Activated CD4-positive, alpha-beta memory T cell treated with anti-CD3 and anti-CD28 coated beads, Interleukin-2, amount 10 ng/mL, durations not matched to agents 7 days and 5 days (primary cell): ENCODE data around the gene PPIL1. TPM values are rescaled to one million over a fixed set of nuclear protein-coding genes. Genes with fewer than 3 reads are reported as not detected.

Experiments
- CTCF ChIA-PET: fragments of 350-600 bp; sonication (Branson Sonifier 250); formaldehyde crosslinking; loops from one replicate; lab custom pipeline; 2021; ENCODE audit warnings: antibody characterized with exemption, inconsistent platforms; lab: Charles Lee
- POLR2A ChIA-PET: fragments of 350-600 bp; sonication (Branson Sonifier 250); formaldehyde crosslinking; loops from one replicate; lab custom pipeline; 2021; ENCODE audit warnings: antibody characterized with exemption; lab: Charles Lee
- DNase-seq: peaks from one replicate; pipeline ENCODE4 v3.0.0-alpha.2; 2020
- H3K27ac Mint-ChIP-seq: one replicate; pipeline ENCODE4 v1.8.0; 2021; ENCODE audit warnings: mild to moderate bottlenecking, mixed read lengths
- H3K27me3 Mint-ChIP-seq: one replicate; pipeline ENCODE4 v1.8.0; 2021; ENCODE audit warnings: mixed read lengths
- H3K36me3 Mint-ChIP-seq: one replicate; pipeline ENCODE4 v1.8.0; 2021; ENCODE audit warnings: low read depth, mixed read lengths
- H3K4me1 Mint-ChIP-seq: one replicate; pipeline ENCODE4 v1.8.0; 2021; ENCODE audit warnings: mixed read lengths
- H3K4me3 Mint-ChIP-seq: one replicate; pipeline ENCODE4 v1.8.0; 2021; ENCODE audit warnings: mild to moderate bottlenecking, mixed read lengths
- H3K9me3 Mint-ChIP-seq: one replicate; pipeline ENCODE4 v1.8.0; 2021; ENCODE audit warnings: mixed read lengths
- total RNA-seq, 2 experiments: library from RNA; stranded (reverse); gene quantifications; one replicate each; pipeline ENCODE4 v1.2.3, GENCODE V29; 2021

PPIL1 gene
- total RNA-seq, 2 experiments from 2014 or later, result 22.8 to 24.3 TPM

DNA sequence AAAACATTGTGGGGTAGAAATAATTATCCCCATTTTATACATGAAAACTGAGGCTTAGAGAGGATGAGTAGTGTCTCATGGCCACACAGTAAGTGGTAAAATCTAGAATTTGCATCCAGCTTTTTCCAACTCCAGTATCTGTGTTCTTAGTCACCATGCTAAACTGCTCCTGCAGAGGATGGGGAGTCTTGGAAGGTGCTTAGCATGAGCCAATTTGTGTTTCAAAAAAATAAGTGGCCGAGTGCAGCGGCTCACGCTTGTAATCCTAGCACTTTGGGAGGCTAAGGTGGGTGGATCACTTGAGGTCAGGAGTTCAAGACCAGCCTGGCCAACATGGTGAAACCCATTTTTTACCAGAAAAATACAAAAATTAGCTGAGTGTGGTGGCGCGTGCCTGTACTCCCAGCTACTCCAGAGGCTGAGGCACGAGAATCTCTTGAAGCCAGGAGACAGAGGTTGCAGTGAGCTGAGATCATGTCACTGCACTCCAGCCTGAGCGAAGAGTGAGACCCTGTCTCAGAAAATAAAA lies 13.6 kb upstream of the PPIL1 start:
- no peak for DNase-seq
- CTCF ChIA-PET, result interaction anchor here (0.9 to 5.0 kb wide), 3 partner anchors 8 to 130 kb away, joined by 3 to 89 read pairs (median 4); partner anchors contain the start of gene PPIL1
- H3K27ac Mint-ChIP-seq, result no peak overlapping the region
- no peaks in the 10 kb centered on the region for H3K9me3 Mint-ChIP-seq
- H3K4me1 Mint-ChIP-seq, result peaks cover 36% of the 10 kb centered on the region
- H3K4me3 Mint-ChIP-seq, result no peak overlapping the region
- H3K27me3 Mint-ChIP-seq, result no peaks in the 10 kb centered on the region
- H3K36me3 Mint-ChIP-seq, result peaks cover 37% of the 10 kb centered on the region
- POLR2A ChIA-PET, result interaction anchor here (2.0 to 6.2 kb wide), 3 partner anchors 13 to 98 kb away, joined by 6 to 48 read pairs (median 11); partner anchors contain the start of genes MTCH1 and PPIL1

DNA sequence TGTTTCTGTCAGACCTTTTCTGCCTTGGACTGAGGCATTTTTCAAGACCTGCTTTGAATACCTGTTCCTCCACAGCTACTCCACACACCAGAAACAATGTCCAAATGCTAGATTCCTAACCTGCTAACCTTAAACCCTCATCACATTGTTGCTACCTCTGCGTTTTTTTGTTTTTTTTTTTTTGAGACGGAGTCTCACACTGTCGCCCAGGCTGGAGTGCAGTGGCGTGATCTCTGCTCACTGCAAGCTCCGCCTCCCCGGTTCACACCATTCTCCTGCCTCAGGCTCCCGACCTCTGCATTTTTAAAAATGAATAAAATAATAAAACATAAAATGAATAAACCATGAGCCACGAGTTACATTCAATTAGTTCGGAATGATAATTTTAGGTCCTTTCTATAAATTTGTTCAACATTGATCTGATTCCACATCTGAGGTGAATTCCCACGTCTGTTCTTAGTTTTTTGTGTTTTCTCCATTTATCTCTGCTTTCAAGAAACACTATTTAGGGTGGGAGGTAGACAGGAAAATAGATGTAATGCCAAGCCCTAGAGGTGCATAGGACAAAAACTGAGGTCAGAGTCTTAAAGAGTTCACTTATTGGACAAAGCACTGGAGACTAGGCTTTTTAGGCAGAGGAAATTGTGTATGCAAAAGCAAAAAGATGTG lies 12.5 kb upstream of the PPIL1 start:
- ChIA-PET CTCF (interaction anchor here (0.6 to 5.7 kb wide), 3 partner anchors 13 to 132 kb away, joined by 3 to 127 read pairs (median 89); partner anchors contain the start of gene PPIL1), POLR2A (interaction anchor here (1.0 to 6.2 kb wide), 3 partner anchors 12 to 91 kb away, joined by 3 to 48 read pairs (median 14); partner anchors contain the start of gene PPIL1)
- Mint-ChIP-seq H3K4me3 (peak overlapping the region; percentile 89), H3K4me1 (peaks cover 36% of the 10 kb centered on the region), H3K27me3 (no peaks in the 10 kb centered on the region), H3K36me3 (peaks cover 32% of the 10 kb centered on the region), H3K9me3 (no peaks in the 10 kb centered on the region), H3K27ac (peak overlapping the region; percentile 74)
- no peak for DNase-seq

DNA sequence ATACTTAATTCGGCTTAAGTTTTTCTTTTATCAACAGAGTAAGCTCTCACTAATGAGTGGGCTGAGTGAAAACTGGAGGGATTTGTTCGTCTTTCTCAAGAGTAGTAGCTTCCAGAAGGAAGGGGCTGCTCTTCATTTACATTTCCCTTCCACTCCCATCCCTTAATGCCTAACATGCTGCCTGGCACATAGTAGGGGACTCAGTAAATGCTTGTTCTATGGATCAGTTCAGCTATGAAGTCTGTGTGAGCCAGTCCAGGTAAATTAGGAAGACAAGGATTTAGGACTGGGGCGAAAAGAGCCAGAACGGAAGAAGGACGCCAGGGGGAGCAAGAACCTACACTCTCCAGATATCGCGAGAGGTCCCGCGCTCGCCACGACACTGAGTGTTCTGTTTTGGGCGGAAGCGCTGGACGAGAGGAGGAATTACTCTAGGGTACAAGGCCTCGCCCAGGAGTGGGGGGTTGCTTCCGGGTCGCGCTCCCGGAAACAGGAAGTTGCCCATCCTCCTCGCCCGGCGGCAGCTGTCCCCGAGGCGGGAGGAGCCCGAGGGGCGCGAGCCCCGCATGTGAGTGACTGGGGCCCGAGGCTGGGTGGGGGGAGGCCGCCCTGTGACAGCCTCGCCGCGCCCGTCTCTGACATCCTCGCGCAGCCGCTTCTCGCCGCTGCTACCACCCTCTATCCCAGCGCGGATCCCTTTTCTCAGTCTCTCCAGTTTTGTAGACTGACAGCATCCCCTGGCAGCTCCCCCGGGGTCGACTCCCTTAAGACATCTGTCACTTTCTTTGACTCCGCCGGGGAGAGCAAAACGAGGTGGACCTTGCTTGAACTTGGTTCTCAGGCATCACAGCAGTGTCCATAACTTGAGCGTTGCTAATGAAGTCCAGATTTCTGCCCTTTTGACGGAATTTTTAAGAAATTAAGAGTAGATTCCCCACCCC lies 11.1 kb upstream of the PPIL1 start, which contains the start of gene C6orf89:
C6orf89 (plus strand) TSS at position 492 of the 941 bp plus-strand sequence. CDS start 13,493 bp downstream, outside the sequence.
- CTCF ChIA-PET, result interaction anchor here (0.6 to 5.7 kb wide), 36 partner anchors 9 to 472 kb away, joined by 3 to 127 read pairs (median 4); partner anchors contain the start of genes MTCH1, PI16, PPIL1 and TBC1D22B
- H3K9me3 Mint-ChIP-seq, result no peaks in the 10 kb centered on the region
- peaks cover 36% of the 10 kb centered on the region for H3K4me1 Mint-ChIP-seq
- no peaks in the 10 kb centered on the region for H3K27me3 Mint-ChIP-seq
- peak within 1 kb of the TSS; percentile 76 for H3K27ac Mint-ChIP-seq
- H3K4me3 Mint-ChIP-seq, result peak within 1 kb of the TSS; percentile 89
- POLR2A ChIA-PET, result interaction anchor here (1.0 to 6.2 kb wide), 18 partner anchors 9 to 548 kb away, joined by 3 to 48 read pairs (median 4); partner anchors contain the start of genes CMTR1, MTCH1, PPIL1 and TBC1D22B
- peaks cover 21% of the 10 kb centered on the region for H3K36me3 Mint-ChIP-seq
- DNase-seq, result peak; percentile 98

DNA sequence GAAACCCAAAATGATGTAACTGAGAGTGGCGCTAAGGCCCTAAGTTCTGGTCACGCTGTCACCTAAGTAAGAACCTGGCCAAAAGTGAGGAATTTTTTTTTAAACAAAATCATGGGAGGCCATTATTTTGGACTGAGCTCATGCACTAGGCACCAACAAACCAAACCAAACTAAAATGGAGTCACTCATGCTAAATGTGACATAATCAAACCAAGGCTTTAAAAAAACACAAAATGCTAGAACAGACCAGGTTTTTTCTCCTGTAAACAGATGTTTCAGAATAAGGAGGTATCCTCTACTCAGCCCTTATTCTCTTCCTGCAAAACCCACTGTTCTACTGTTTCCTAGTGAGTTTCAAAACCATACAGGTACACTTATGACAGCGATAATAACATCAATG lies 10.0 kb upstream of the PPIL1 start:
- no peak for DNase-seq
- H3K27ac Mint-ChIP-seq, result no peak overlapping the region
- peaks cover 17% of the 10 kb centered on the region for H3K36me3 Mint-ChIP-seq
- H3K4me1 Mint-ChIP-seq, result peaks cover 34% of the 10 kb centered on the region
- POLR2A ChIA-PET, result interaction anchor here (2.5 to 6.2 kb wide), 5 partner anchors 10 to 133 kb away, joined by 6 to 48 read pairs (median 14); partner anchors contain the start of genes MTCH1 and PPIL1
- no peak overlapping the region for H3K4me3 Mint-ChIP-seq
- CTCF ChIA-PET, result interaction anchor here (1.1 to 5.7 kb wide), 18 partner anchors 11 to 325 kb away, joined by 3 to 127 read pairs (median 6); partner anchors contain the start of genes MTCH1 and PPIL1
- H3K9me3 Mint-ChIP-seq, result no peaks in the 10 kb centered on the region
- H3K27me3 Mint-ChIP-seq, result no peaks in the 10 kb centered on the region

DNA sequence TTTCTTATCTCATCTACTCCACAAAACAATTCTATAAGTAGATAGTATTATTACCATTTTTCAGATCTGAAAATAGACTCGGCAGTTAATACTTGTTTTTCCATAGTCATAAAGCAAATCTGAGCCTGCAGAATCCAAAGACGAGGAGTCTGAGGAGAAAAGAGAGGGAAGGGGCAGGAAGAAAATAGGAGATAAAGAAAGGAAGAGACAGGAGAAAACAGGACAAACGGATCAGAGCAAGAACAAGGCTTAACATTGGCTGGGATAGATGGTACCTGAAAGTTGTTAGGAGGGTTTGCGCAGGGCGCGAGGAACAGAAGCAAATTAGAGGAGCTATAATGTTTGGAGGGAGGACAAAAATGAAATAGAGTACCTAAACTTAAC lies 639 bp upstream of the PPIL1 start:
- H3K27ac Mint-ChIP-seq, result peak overlapping the region; percentile 95
- DNase-seq, result no peak
- no peaks in the 10 kb centered on the region for H3K9me3 Mint-ChIP-seq
- H3K4me3 Mint-ChIP-seq, result peak overlapping the region; percentile 92
- H3K36me3 Mint-ChIP-seq, result peaks cover 23% of the 10 kb centered on the region
- H3K4me1 Mint-ChIP-seq, result peaks cover 52% of the 10 kb centered on the region
- POLR2A ChIA-PET, result interaction anchor here (0.6 to 3.6 kb wide), 26 partner anchors 9 to 558 kb away, joined by 3 to 48 read pairs (median 4); partner anchors contain the start of genes C6orf89, FGD2, MTCH1 and TBC1D22B
- no peaks in the 10 kb centered on the region for H3K27me3 Mint-ChIP-seq
- CTCF ChIA-PET, result interaction anchor here (0.7 to 6.1 kb wide), 12 partner anchors 9 to 143 kb away, joined by 3 to 89 read pairs (median 6); partner anchors contain the start of gene C6orf89

DNA sequence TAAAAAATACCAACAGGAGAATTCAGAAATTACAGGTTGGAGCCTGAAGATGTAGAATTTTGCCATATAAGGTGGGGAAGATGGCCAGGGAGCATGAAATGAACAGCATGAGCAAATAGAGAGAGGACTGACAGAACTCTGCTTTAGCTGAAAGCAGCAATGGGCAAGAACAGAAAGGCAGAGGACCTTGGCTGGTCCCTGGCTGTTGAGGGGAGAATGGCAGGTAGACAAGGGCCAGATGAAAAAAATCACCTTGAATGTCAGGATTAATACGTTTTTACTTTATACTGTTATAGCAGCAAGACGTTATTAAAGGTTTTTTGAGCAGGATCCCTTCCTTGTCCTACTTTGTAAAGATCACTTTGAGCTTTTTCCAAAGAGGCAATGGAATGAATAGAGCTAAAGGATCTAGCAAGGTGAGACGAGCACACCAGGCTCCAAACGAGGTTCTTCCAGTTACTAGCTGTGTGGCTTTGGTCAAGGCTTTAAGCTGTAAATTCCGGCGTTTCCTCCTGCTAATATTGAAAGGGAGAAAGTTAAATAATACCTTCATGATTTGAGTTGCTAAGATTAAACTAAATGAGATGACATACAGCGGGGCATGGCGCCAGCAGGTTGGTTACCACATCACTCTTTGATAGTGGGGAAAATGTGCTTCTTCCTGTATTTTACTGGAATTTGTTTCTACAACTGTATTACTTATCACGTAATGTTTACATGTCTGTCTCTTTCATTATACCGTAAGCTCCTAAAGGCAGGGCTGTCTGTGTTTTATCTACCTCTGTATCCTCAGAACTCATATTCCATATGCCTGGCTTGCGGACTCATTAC lies 776 bp downstream of the PPIL1 start:
- no peaks in the 10 kb centered on the region for H3K9me3 Mint-ChIP-seq
- H3K27me3 Mint-ChIP-seq, result no peaks in the 10 kb centered on the region
- H3K36me3 Mint-ChIP-seq, result peaks cover 32% of the 10 kb centered on the region
- peak overlapping the region; percentile 92 for H3K4me3 Mint-ChIP-seq
- CTCF ChIA-PET, result interaction anchor here (0.9 to 6.1 kb wide), 15 partner anchors 10 to 259 kb away, joined by 4 to 89 read pairs (median 7); partner anchors contain the start of gene C6orf89
- POLR2A ChIA-PET, result interaction anchor here (0.6 to 3.6 kb wide), 19 partner anchors 8 to 629 kb away, joined by 3 to 48 read pairs (median 6); partner anchors contain the start of genes C6orf89, MTCH1, PI16 and TBC1D22B
- peak overlapping the region; percentile 95 for H3K27ac Mint-ChIP-seq
- H3K4me1 Mint-ChIP-seq, result peaks cover 62% of the 10 kb centered on the region
- DNase-seq, result no peak

DNA sequence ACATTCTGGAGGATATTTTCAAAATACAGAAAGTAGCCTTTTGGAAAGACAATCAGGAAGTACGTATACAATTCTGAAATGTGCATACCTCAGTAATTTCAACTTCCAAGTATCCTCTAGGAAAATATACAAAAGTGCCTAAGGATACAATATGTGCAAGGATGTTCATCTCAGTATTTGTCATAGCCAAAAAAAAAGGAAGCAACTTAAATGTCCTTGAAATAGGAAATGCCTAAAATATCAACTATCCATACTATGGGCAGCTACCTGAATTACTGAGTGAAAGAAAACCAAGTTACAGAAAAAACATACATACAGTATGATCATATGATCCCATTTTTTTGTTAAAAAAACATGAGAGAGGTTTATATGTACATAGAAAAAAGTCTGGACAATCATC lies 1.5 kb downstream of the PPIL1 start:
- peaks cover 66% of the 10 kb centered on the region for H3K4me1 Mint-ChIP-seq
- no peaks in the 10 kb centered on the region for H3K9me3 Mint-ChIP-seq
- peaks cover 38% of the 10 kb centered on the region for H3K36me3 Mint-ChIP-seq
- DNase-seq, result no peak
- H3K4me3 Mint-ChIP-seq, result peak overlapping the region; percentile 92
- peak overlapping the region; percentile 95 for H3K27ac Mint-ChIP-seq
- no peaks in the 10 kb centered on the region for H3K27me3 Mint-ChIP-seq
- POLR2A ChIA-PET, result interaction anchor here (0.6 to 3.6 kb wide), 13 partner anchors 9 to 630 kb away, joined by 3 to 48 read pairs (median 4); partner anchors contain the start of genes C6orf89 and CDKN1A
- CTCF ChIA-PET, result interaction anchor here (1.1 to 6.1 kb wide), 10 partner anchors 9 to 258 kb away, joined by 4 to 89 read pairs (median 12); partner anchors contain the start of gene C6orf89

DNA sequence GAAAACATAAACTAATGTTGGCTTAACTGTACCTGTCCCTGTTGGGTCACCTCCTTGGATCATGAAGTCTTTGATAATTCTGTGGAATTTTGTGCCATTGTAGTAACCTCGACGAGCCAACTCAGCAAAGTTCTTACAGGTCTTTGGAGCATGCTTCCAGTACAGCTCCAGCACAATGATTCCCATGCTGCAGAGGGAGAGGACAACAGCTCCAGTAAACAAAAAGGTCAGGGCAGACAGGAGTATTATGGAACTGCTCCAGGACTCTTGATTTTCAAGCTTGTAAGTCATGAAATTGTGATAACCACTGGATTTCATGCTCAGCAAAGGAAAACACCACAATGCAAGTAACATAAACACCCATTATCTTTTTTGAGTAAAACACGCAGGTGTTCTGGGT lies 2.9 kb downstream of the PPIL1 start:
- H3K27me3 Mint-ChIP-seq, result no peaks in the 10 kb centered on the region
- ChIA-PET POLR2A (interaction anchor here (0.7 kb wide), 1 partner anchor 18 kb away, joined by 3 read pairs; no protein-coding TSS in a partner anchor), CTCF (interaction anchor here (0.9 to 6.1 kb wide), 5 partner anchors 14 to 146 kb away, joined by 3 to 89 read pairs (median 22); partner anchors contain the start of gene C6orf89)
- no peak overlapping the region for H3K4me3 Mint-ChIP-seq
- H3K4me1 Mint-ChIP-seq, result peaks cover 77% of the 10 kb centered on the region
- no peak overlapping the region for H3K27ac Mint-ChIP-seq
- DNase-seq, result no peak
- peaks cover 51% of the 10 kb centered on the region for H3K36me3 Mint-ChIP-seq
- H3K9me3 Mint-ChIP-seq, result no peaks in the 10 kb centered on the region

DNA sequence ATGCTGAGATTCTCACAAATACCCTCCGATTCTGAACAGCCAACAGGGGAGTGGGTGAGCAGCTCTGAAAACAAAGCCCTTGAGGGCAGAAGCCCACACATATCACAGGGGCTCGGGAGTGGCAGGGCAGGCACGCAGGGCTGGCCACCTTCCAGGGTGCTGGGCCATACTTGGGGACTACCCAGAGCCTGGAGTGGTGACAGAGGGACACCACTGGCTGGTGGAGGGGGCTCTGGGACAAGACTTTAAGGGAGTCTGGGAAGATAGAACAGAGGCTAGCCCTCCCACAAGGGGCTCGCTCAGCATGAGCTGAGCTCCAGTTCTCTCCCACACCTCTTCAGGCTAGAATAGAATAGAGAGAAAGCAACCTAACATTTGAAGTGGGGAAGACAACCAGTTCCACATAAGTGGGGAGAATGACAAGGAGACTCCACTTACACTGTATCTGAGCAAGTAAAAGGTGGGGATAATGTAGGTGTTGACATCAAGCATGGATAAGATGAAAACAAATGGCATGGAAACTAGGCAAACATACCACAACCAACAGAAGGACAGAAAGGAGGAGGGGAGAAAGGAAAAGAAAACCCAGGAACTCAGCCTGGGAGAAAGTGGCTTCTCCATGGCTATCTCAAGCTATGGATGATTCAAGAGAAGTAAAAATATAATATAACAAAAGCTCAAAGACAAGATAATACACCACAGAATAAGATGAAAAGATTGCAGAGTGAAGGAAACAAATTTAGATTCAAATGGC lies 7.0 kb downstream of the PPIL1 start:
- POLR2A ChIA-PET, result no interaction called here
- Mint-ChIP-seq H3K4me3 (no peak overlapping the region), H3K27ac (no peak overlapping the region)

DNA sequence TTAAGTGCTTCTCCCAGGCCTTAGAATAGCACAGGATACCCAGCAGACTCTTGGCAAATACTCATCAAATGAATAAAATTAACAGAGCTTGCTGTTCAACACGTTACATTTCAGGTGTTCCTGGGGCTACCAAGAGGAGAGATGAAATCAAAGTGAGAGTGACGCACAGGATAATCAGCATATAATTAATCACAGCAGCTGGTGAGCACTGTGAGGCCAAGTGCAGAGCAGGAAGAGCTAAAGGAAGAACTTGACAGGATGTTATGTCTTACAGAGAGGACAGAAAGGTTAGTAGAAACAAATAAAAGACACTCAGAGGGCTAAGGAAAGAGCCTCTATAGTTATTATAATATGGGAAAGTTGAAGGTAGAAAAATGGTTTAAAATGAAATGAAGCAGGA lies 8.8 kb downstream of the PPIL1 start:
- Mint-ChIP-seq H3K9me3 (no peaks in the 10 kb centered on the region), H3K4me3 (no peak overlapping the region), H3K4me1 (peaks cover 79% of the 10 kb centered on the region), H3K27ac (peak overlapping the region; percentile 59), H3K36me3 (peaks cover 78% of the 10 kb centered on the region), H3K27me3 (no peaks in the 10 kb centered on the region)
- no peak for DNase-seq
- ChIA-PET CTCF (interaction anchor here (0.6 to 2.3 kb wide), 6 partner anchors 9 to 513 kb away, joined by 3 to 7 read pairs (median 4); partner anchors contain the start of genes C6orf89 and PPIL1), POLR2A (interaction anchor here (1.3 kb wide), 1 partner anchor 9 kb away, joined by 6 read pairs; the partner anchor contains the start of gene PPIL1)

More for the DNA sequence above, 7.0 kb downstream of the PPIL1 start:
- no peaks in the 10 kb centered on the region for H3K9me3 Mint-ChIP-seq
- CTCF ChIA-PET, result interaction anchor here (0.6 to 1.0 kb wide), 2 partner anchors 16 to 46 kb away, joined by 3 read pairs; no protein-coding TSS in a partner anchor
- DNase-seq, result no peak
- peaks cover 84% of the 10 kb centered on the region for H3K4me1 Mint-ChIP-seq
- H3K27me3 Mint-ChIP-seq, result no peaks in the 10 kb centered on the region
- peaks cover 75% of the 10 kb centered on the region for H3K36me3 Mint-ChIP-seq
